Measurements from ENCODE around the gene BANF1. TPM values are rescaled to one million over a fixed set of nuclear protein-coding genes. Genes with fewer than 3 reads are reported as not detected.

BANF1 gene
- total and polyA plus RNA-seq, 2 donors (not counting 1 experiment from before 2014, with no cell fraction given), result 74.3 to 99.3 TPM

GRCh38 chr11:65973439-65974110 is 28.7 kb upstream of the BANF1 start:
- no peak for TF ChIP-seq CTCF (IDR thresholded peaks at IDR 0.05)
- TF ChIP-seq EZH2 (IDR thresholded peaks at IDR 0.05; ENCODE audit: borderline replicate concordance, insufficient read depth, low read depth, low read length, poor library complexity, severe bottlenecking), result no peak
- Mint-ChIP-seq H3K4me3 (no peak overlapping the region), H3K27ac (no peak overlapping the region), H3K27me3 (no peaks in the 10 kb centered on the region), H3K4me1 (no peaks in the 10 kb centered on the region), H3K9me3 (ENCODE audit: insufficient read depth) (no peaks in the 10 kb centered on the region)
- intact Hi-C loops (cut with micrococcal nuclease), result no loop called here
- no peak for ATAC-seq (ENCODE audit: low read depth)
- H3K9me3 ChIP-seq (ENCODE audit: control extremely low read depth in 1 of 3, control insufficient read depth in 2 of 3, insufficient read depth in 1 of 3, low read length in 2 of 3), result no peaks in the 10 kb centered on the region
- no peak overlapping the region for H2AFZ ChIP-seq (ENCODE audit: insufficient read depth, low read depth, low read length, poor library complexity, severe bottlenecking)
- H3K27me3 ChIP-seq (replicated peaks in 1 of 4; ENCODE audit: control extremely low read depth in 1 of 4, control insufficient read depth in 3 of 4, insufficient read depth in 4 of 4, low read length in 3 of 4), result no peaks in the 10 kb centered on the region
- 96% methylated on average over 10 of the region's 13 CpGs for WGBS (ENCODE audit: insufficient coverage)
- no peak overlapping the region for H3K27ac ChIP-seq (ENCODE audit: low read length in 2 of 2)
- no peak overlapping the region for H3K4me2 ChIP-seq (replicated peaks; ENCODE audit: low read depth, low read length, poor library complexity, severe bottlenecking)
- H4K20me1 ChIP-seq (ENCODE audit: control insufficient read depth, insufficient read depth, low read length, poor library complexity, severe bottlenecking), result peaks cover 12% of the 10 kb centered on the region
- H3K9ac ChIP-seq (ENCODE audit: low read length), result no peak overlapping the region
- DNase-seq, result no peak
- no peaks in the 10 kb centered on the region for H3K79me2 ChIP-seq (ENCODE audit: control insufficient read depth, insufficient read depth, low read length)
- no peaks in the 10 kb centered on the region for H3K4me1 ChIP-seq (ENCODE audit: control insufficient read depth in 2 of 2, insufficient read depth in 2 of 2, low read length in 2 of 2)
- no peak overlapping the region for H3K4me3 ChIP-seq (ENCODE audit: control extremely low read depth in 1 of 5, extremely low read depth in 1 of 5, insufficient read depth in 1 of 5, low read depth in 2 of 5, low read length in 4 of 5)
- peaks cover 2 to 51% of the 10 kb centered on the region in 2 experiments for H3K36me3 ChIP-seq (replicated peaks in 1 of 2; ENCODE audit: control extremely low read depth in 1 of 2, control insufficient read depth in 1 of 2, extremely low read depth in 1 of 2, insufficient read depth in 2 of 2, low read length in 1 of 2)
- ChIA-PET POLR2A (interaction anchor here (0.7 kb wide), 1 partner anchor 617 kb away, joined by 5 read pairs; no protein-coding TSS in a partner anchor), CTCF (interaction anchor here (1.3 kb wide), 1 partner anchor 17 kb away, joined by 8 read pairs; no protein-coding TSS in a partner anchor)

DNA sequence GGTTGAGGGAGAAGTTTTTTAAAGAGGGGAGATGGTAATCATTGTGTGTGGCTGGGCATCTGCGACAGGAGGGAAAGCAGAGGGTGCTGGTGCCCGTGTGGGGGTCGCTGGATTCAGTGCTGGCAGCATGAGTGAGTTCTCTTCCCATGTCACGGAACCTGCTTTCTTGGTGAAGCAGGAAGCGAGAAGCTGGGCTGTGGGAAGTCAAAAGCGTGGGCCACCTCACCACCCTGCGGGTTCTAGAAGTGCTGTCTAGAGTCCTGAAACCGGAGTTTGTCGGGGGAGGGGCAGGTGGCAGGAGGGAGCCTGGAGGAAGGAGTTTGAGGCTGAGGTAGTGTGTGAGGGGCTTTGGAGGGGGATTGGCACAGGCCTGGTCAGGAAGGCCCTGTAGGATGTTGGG is 26.5 kb upstream of the BANF1 start:
- CTCF ChIA-PET, result interaction anchor here (0.7 kb wide), 2 partner anchors 46 to 746 kb away, joined by 3 to 6 read pairs; no protein-coding TSS in a partner anchor
- no peak overlapping the region for H3K4me3 ChIP-seq (ENCODE audit: control extremely low read depth in 1 of 5, extremely low read depth in 1 of 5, insufficient read depth in 1 of 5, low read depth in 2 of 5, low read length in 4 of 5)
- H3K4me2 ChIP-seq (replicated peaks; ENCODE audit: low read depth, low read length, poor library complexity, severe bottlenecking), result no peak overlapping the region
- Mint-ChIP-seq H3K27ac (no peak overlapping the region), H3K27me3 (no peaks in the 10 kb centered on the region), H3K9me3 (ENCODE audit: insufficient read depth) (no peaks in the 10 kb centered on the region), H3K4me3 (no peak overlapping the region), H3K4me1 (no peaks in the 10 kb centered on the region)
- no peaks in the 10 kb centered on the region for H3K9me3 ChIP-seq (ENCODE audit: control extremely low read depth in 1 of 3, control insufficient read depth in 2 of 3, insufficient read depth in 1 of 3, low read length in 2 of 3)
- intact Hi-C loops (cut with micrococcal nuclease), result no loop called here
- no peak for TF ChIP-seq CTCF (IDR thresholded peaks at IDR 0.05)
- TF ChIP-seq EZH2 (IDR thresholded peaks at IDR 0.05; ENCODE audit: borderline replicate concordance, insufficient read depth, low read depth, low read length, poor library complexity, severe bottlenecking), result no peak
- DNase-seq (no peak), ATAC-seq (ENCODE audit: low read depth) (no peak)
- H3K27ac ChIP-seq (ENCODE audit: low read length in 2 of 2), result no peak overlapping the region
- POLR2A ChIA-PET, result no interaction called here
- H3K79me2 ChIP-seq (ENCODE audit: control insufficient read depth, insufficient read depth, low read length), result no peaks in the 10 kb centered on the region
- WGBS (ENCODE audit: insufficient coverage), result 97% methylated on average over 9 of the region's 9 CpGs
- H2AFZ ChIP-seq (ENCODE audit: insufficient read depth, low read depth, low read length, poor library complexity, severe bottlenecking), result no peak overlapping the region
- H3K36me3 ChIP-seq (replicated peaks in 1 of 2; ENCODE audit: control extremely low read depth in 1 of 2, control insufficient read depth in 1 of 2, extremely low read depth in 1 of 2, insufficient read depth in 2 of 2, low read length in 1 of 2), result peaks cover 2 to 42% of the 10 kb centered on the region in 2 experiments
- no peaks in the 10 kb centered on the region for H4K20me1 ChIP-seq (ENCODE audit: control insufficient read depth, insufficient read depth, low read length, poor library complexity, severe bottlenecking)
- H3K9ac ChIP-seq (ENCODE audit: low read length), result no peak overlapping the region
- H3K27me3 ChIP-seq (replicated peaks in 1 of 4; ENCODE audit: control extremely low read depth in 1 of 4, control insufficient read depth in 3 of 4, insufficient read depth in 4 of 4, low read length in 3 of 4), result no peaks in the 10 kb centered on the region
- no peaks in the 10 kb centered on the region for H3K4me1 ChIP-seq (ENCODE audit: control insufficient read depth in 2 of 2, insufficient read depth in 2 of 2, low read length in 2 of 2)
